ENCODE measurements around the gene NMS.

GRCh38 chr2:100429726-100430125 is 40.6 kb upstream of the NMS start:
- TF ChIP-seq CTCF (IDR thresholded peaks at IDR 0.05; ENCODE audit: poor library complexity) (no peak), EZH2phosphoT487 (IDR thresholded peaks at IDR 0.05; ENCODE audit: low read depth, severe bottlenecking, unreplicated experiment) (no peak)
